GM19463 (cell line): ENCODE measurements around the gene WDR7.

Experiments
- ATAC-seq: cut with Tn5 transposase; IDR thresholded peaks from one replicate; pipeline ENCODE4 v1.9.1; 2021; ENCODE audit warnings: mild to moderate bottlenecking, moderate library complexity; ENCODE audit not compliant: unreplicated experiment

The WDR7 gene

GRCh38 chr18:56789889-56790180, 138.7 kb downstream of the WDR7 start:
- ATAC-seq: no peak

- no peak for ATAC-seq
These were observed 144.2 kb downstream of the WDR7 start for GRCh38 chr18:56795381-56795780.

- ATAC-seq: no peak
These were observed 148.6 kb downstream of the WDR7 start for GRCh38 chr18:56799756-56800155.

- ATAC-seq: no peak
These were observed 151.9 kb downstream of the WDR7 start for GRCh38 chr18:56803051-56803450.

- no peak for ATAC-seq
These were observed 153.2 kb downstream of the WDR7 start for GRCh38 chr18:56804395-56804794.

- no peak for ATAC-seq
These were observed 156.7 kb downstream of the WDR7 start for GRCh38 chr18:56807901-56808300.

- no peak for ATAC-seq
These were observed 161.5 kb downstream of the WDR7 start for GRCh38 chr18:56812674-56813073.

- no peak for ATAC-seq
These were observed 164.8 kb downstream of the WDR7 start for GRCh38 chr18:56815926-56816325.

- no peak for ATAC-seq
These were observed 172.9 kb downstream of the WDR7 start for GRCh38 chr18:56823986-56824565.

GRCh38 chr18:56825321-56825720, 174.2 kb downstream of the WDR7 start:
- no peak for ATAC-seq

- no peak for ATAC-seq
These were observed 174.7 kb downstream of the WDR7 start for GRCh38 chr18:56825878-56826277.

- no peak for ATAC-seq
These were observed 180.8 kb downstream of the WDR7 start for GRCh38 chr18:56831988-56832387.

GRCh38 chr18:56835331-56835730, 184.2 kb downstream of the WDR7 start:
- ATAC-seq: no peak

GRCh38 chr18:56836173-56836572, 185.0 kb downstream of the WDR7 start:
- no peak for ATAC-seq

GRCh38 chr18:56841836-56842235, 190.7 kb downstream of the WDR7 start:
- no peak for ATAC-seq

- ATAC-seq: no peak
These were observed 192.1 kb downstream of the WDR7 start for GRCh38 chr18:56843241-56843640.

GRCh38 chr18:56844556-56844955, 193.4 kb downstream of the WDR7 start:
- ATAC-seq: no peak

GRCh38 chr18:56851774-56852173, 200.6 kb downstream of the WDR7 start:
- peak; percentile 96 for ATAC-seq

- ATAC-seq: no peak
These were observed 202.8 kb downstream of the WDR7 start for GRCh38 chr18:56853961-56854360.

GRCh38 chr18:56861244-56861643, 210.1 kb downstream of the WDR7 start:
- ATAC-seq: no peak

- peak; percentile 76 for ATAC-seq
These were observed 218.1 kb downstream of the WDR7 start for GRCh38 chr18:56869189-56869777.

- no peak for ATAC-seq
These were observed 219.8 kb downstream of the WDR7 start for GRCh38 chr18:56870982-56871381.

GRCh38 chr18:56872140-56872539, 221.0 kb downstream of the WDR7 start:
- ATAC-seq: no peak
